T47D (cell line): ENCODE data around the gene CEP128.

Experiments used
- DNase-seq, 2 experiments: peaks; one replicate each; pipeline versions ENCODE4 v3.0.0 to v3.0.0-alpha.2; 2011 to 2012; ENCODE audit warnings: low read depth in 1 of 2, low spot score in 1 of 2
- JUND ChIP-seq: IDR thresholded peaks from 2 replicates; pipeline ENCODE4 v1.6.1; 2012; ENCODE audit warnings: low read depth
- in situ Hi-C: cut with HindIII; loops from 2 replicates; pipeline ENCODE4 v1.10.0; 2016; ENCODE audit warnings: low sequenced_read_pairs, low pct_unique_long_range_greater_than_20kb

CEP128 gene

GRCh38 chr14:80498533-80498932, 443.0 kb downstream of the CEP128 start:
- TF ChIP-seq JUND = no peak
- no peak for DNase-seq
- in situ Hi-C loops = no loop called here

GRCh38 chr14:80496090-80496489, 445.4 kb downstream of the CEP128 start:
- in situ Hi-C loops = no loop called here
- TF ChIP-seq JUND = no peak
- DNase-seq = no peak

- in situ Hi-C loops = no loop called here
- no peak for TF ChIP-seq JUND
- DNase-seq = no peak
These were observed 446.8 kb downstream of the CEP128 start for GRCh38 chr14:80494769-80495168.

GRCh38 chr14:80493620-80494019, 447.9 kb downstream of the CEP128 start:
- in situ Hi-C loops = no loop called here
- no peak for TF ChIP-seq JUND
- DNase-seq = no peak

- no peak for DNase-seq
- TF ChIP-seq JUND = no peak
These were observed 449.9 kb downstream of the CEP128 start for GRCh38 chr14:80491650-80492049.

GRCh38 chr14:80491131-80491530, 450.4 kb downstream of the CEP128 start:
- no peak for DNase-seq
- in situ Hi-C loops = no loop called here
- TF ChIP-seq JUND = no peak

More at GRCh38 chr14:80491650-80492049, 449.9 kb downstream of the CEP128 start:
- in situ Hi-C loops = no loop called here

GRCh38 chr14:80489513-80489912, 452.0 kb downstream of the CEP128 start:
- in situ Hi-C loops = no loop called here
- DNase-seq = no peak
- no peak for TF ChIP-seq JUND

- TF ChIP-seq JUND = no peak
- in situ Hi-C loops = no loop called here
- no peak for DNase-seq
These were observed 455.8 kb downstream of the CEP128 start for GRCh38 chr14:80485764-80486163.

- no peak for DNase-seq
- in situ Hi-C loops = no loop called here
- TF ChIP-seq JUND = no peak
These were observed 458.2 kb downstream of the CEP128 start for GRCh38 chr14:80483331-80483730.

GRCh38 chr14:80477388-80478160, 464.0 kb downstream of the CEP128 start:
- no peak for DNase-seq
- no peak for TF ChIP-seq JUND
- in situ Hi-C loops = no loop called here

GRCh38 chr14:80475074-80475473, 466.5 kb downstream of the CEP128 start:
- in situ Hi-C loops = no loop called here
- DNase-seq = no peak
- no peak for TF ChIP-seq JUND

GRCh38 chr14:80468331-80469122, 473.0 kb downstream of the CEP128 start:
- DNase-seq = no peak
- TF ChIP-seq JUND = no peak
- in situ Hi-C loops = no loop called here

- in situ Hi-C loops = no loop called here
- TF ChIP-seq JUND = no peak
- no peak for DNase-seq
These were observed 475.9 kb downstream of the CEP128 start for GRCh38 chr14:80465546-80466220.
